Activated CD4-positive, alpha-beta T cell treated with anti-CD3 and anti-CD28 coated beads for 1 hour (primary cell): Measurements from ENCODE around the gene USP9Y.

ENCODE experiments used
- DNase-seq: peaks from one replicate; pipeline ENCODE4 v3.0.0-alpha.2; 2020

The USP9Y gene

DNA sequence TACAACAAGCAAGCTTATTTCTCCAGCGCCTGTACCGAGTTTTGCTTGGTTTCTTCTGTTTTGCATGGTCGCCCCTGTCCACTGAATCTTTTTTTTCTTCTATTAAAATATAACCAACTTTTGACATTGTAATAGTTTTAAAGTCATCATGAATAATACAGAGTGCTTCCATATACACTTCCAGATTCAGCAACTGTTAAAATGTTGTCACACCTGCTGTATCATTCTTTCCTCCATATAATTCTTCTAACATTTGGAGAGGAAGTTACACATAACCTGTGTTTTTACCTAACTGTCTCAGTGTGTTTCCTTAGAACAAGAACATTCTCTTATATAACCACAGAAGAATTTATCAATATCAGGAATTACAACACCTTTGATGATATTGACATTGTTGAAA is 83.5 kb downstream of the USP9Y start:
- no peak for DNase-seq

DNA sequence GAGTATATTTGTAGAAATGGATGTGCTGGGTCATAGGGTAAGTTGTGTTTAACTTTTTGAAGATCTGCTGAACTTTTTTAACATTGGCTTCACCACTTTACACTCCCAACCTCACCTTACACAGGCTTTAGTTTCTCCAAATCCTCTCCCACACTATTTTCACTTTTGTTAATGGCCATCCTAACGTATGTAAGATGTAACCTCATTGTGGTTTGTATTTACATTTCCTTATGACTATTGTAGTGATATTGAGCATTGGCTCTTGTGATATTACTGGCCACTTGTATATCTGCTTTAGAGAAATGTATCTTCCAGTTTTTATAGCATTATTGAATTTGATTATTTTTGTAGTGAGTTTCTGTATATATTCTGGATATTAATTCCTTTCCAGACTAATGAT is 93.0 kb downstream of the USP9Y start:
- DNase-seq = no peak

DNA sequence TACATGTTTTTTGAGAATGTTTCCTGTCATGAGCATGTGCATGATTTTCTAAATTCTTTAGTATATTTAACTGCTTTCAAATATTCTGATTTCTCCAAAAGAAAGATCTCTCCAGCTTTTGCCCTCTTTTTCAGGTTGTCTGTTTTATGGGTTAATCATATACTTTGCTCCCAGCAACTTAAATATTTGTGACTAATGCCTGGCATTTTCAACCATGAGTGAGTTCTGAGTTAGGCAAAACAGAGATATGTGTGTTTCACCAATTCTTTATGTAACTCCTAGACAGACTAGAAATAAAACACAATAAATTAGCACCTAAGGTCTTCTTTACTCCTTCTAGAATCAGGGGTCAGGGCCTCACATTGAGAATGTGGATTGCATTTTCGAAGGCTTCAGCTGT is 107.0 kb downstream of the USP9Y start:
- DNase-seq = no peak

DNA sequence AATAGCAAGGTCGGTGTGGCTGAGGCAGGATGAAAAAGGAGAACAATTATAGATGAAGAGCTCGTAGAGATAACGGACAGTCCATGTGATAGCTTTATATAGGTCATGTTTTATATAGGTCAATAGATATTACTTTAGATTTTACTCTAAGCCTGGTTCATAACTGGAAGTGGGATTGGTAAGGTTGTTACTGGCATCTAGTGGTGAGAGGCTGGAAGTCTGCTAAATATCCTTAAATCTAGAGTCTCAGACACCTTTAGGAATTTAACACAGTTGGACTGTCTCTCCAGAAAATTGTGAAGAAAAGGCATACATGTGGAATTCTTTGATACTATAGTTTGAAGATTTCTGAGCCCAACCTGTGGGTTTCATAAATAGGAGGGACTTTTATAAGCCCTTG is 108.0 kb downstream of the USP9Y start:
- DNase-seq = no peak

DNA sequence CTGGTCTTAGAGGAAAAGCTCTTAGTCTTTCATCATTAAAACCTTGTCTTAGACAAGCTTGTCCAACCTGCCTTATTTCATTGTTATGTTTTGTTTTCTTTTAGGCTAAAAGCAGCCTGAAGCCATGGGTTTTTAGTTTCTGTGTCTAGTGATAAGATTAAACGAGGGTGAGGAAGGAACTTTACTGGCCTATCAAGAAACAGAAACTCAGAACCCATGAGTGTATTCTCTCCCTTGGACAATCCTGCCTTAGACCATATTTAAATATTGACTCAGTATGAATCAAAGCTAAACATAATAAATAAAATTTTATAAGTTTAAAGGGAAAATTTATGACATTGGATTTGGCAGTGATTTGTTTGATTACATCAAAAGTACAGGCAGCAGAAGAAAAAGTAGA is 122.4 kb downstream of the USP9Y start:
- no peak for DNase-seq

DNA sequence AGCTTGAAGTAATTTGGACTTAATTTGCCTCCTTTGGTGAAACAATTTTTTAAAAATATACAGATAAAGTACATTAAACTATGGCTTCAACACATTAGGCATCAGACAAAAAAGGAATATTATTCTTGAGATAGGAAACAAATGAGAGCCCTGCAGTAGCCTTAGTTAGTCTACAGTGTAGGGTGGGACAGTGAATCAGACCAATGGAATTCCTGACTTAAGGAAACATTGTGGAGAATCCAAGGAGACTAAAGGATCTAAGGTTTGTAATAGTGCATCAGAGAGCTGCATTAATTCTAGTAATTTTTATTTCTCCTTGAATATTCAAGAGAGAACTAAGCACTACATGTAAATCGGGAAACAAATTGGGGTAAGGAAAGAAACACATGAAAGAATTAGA is 125.8 kb downstream of the USP9Y start:
- no peak for DNase-seq

DNA sequence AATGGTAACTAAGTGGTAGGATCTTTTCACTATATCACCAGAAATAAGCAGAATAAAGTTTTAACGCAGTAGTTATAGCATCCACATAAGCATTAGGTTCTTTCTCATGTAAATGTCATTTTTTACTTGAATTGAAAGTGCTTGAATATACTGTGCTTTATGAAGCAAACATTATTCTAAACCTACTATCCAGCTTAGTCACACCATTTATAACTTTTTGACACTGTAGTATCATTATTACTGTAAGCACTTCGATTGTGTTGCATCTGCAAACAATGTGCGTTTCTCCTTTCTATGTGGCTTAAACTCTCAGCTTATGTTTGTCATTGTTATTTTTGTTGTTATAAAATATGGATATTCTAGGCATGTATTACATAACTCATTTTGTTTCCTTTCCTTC is 132.3 kb downstream of the USP9Y start:
- no peak for DNase-seq

DNA sequence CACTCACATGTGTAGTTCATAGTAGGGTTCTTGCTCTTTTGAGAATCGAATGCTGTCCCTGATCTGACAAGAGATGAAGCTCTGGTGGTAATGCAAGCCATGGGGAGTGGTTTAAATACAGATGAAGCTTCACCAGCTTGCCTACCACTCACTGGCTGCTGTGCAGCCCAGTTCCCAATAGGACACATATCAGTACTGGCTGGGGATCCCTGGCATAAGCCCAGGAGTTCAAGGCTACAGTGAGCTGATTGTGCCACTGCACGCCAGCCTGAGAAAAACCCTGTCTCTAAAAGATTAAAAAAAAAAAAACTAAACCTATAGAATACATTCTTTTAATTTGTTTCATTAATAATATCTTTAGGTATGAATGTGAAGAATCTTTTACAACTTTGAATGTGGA is 136.5 kb downstream of the USP9Y start:
- no peak for DNase-seq

DNA sequence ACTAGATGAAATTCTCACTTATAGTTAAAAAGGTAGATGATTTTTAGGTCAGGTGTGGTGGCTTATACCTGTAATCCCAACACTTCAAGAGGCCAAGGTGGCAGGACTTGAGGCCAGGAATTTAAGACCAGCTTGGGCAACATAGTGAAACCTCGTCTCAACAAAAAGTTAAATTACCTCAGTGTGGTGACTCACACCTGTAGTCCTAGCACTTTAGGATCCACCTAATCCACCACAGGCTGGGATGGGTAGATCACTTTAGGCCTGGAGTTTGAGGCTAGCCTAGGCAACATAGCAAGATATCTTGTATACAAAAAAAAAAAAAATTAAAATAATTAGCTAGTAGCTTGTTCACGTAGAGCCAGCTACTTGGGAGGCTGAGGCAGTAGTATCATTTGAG is 140.3 kb downstream of the USP9Y start:
- DNase-seq = no peak

DNA sequence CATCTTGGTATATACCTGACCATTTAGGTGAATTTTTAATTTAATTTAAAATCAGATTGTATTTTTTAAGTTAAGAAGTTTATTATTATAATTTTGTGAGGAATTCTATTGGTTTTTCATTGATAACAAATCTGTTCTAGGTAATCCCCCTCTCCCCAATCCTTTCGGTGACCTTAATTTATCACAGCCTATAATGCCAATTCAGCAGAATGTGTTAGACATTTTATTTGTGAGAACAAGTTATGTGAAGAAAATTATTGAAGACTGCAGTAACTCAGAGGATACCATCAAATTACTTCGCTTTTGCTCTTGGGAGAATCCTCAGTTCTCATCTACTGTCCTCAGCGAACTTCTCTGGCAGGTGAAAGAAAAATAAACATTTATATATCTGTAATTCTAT is 145.8 kb downstream of the USP9Y start:
- DNase-seq = no peak

DNA sequence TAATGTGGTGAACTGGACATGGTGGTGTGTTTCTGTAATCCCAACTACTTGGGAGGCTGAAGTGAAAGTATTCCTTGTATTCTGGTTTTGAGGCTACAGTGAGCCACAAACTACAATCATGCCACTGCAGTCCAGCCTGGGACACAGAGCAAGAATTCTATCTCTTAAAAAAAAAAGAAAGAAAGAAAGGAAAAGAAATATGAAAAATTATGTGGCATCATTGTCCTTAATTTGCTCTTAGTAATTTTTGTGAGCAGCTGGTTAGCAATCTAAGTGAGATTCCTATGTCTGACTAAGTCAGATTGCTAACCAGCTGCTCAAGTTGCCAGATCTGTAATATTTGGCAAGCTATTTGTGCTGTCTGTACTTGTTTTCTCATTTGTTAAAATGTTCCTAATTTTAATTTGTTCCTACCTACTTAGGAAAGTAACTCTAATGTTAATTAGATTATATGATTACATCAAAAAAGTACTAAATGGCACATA is 154.8 kb downstream of the USP9Y start:
- no peak for DNase-seq

DNA sequence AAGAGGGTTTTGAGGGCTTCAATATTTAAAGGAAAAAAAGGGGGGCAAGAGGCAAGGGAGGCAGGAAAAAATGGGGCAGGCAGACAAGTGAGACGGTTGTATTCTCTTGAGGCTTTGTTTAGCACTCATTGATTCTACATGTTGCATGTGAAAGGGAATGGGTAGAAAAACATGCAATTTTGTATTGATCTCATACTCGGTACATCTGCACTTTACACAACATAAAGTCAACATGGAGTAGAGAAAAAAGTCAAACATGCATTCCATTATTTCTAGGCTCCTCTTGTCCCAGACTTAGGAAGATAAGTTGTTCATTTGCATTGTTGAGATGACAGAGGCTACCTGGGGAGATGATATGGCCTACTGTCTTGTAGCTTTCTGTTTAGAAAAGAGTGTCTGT is 166.9 kb downstream of the USP9Y start:
- no peak for DNase-seq

DNA sequence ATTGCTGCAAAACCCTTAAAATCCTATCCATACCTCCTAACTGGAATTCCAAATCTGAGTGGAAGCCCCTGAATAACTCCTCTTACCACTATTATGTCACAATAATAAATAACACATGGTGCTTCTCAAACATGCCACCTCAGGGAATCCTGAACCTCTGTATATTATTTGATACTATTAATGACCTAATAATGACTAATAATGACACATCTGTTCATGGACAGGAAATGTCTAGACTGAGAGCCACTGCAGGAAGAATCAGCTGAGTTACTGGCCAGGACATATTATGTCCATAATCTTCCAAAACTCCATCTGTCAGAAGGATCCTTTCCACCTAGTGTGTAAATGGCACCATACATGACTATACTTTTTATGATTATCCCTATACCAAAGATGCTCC is 195.9 kb downstream of the USP9Y start:
- no peak for DNase-seq

DNA sequence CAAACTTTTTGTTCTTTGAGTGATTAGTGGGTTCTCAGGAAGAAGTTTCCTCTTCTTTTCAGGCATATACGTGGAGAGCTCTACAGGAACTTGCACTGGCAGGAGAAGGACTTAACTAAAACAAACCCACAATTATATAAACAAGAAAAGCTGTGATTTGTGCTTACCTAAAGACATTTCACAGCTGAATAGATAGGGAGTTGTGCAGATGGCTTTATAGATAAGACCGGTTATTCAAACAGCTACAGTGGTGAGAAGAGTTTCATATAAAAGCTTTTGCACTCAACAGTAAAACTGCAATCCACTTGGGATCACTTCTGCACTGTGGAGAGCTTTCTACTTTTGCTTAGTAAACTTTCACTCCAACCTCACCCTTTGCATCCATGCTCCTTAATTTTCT is 197.6 kb downstream of the USP9Y start:
- DNase-seq = no peak

DNA sequence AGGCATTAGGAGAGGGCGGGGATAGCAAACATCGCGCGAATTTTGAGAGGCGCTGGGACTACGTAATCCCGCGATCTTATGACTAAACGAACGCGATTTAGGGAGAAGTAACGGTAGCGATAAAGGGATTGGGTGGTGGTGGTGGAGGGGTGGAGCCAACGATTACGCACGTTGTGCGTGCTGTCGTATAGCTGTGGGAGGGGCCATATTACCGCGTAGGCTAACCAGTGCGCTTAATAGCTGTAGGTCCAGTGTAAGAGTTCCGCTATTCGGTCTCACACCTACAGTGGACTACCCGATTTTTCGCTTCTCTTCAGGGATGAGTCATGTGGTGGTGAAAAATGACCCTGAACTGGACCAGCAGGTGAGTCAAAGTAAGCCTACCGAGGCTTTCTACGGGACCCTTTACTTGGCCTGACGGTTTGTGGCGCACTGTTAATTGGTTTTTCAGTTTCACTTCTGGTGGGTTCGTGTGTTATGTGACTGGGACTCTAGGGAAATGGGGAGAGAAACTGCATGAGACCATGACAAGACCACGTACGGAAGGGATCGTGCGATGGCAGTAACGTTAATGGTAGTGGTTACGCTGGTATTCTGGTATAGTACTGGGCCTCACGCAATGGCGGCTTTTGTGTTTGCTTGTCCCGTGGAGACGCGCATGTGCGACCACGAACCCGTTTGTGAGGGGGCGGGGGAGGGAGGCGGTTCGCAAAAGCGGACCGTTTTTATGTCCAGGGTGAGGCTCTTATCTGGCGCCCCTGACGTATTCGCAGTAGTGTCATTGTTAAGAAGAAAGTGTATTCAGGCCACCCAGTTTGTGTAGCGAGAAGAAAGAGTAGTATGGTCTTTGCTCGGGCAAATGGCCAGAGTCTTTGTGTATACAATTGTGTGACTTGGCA is 203.8 kb downstream of the USP9Y start, which contains the start of gene DDX3Y:
Gene DDX3Y (plus strand): TSS at position 251 of the 899 bp plus-strand sequence. CDS start 69 bp downstream, at position 320.
- DNase-seq = peak; percentile 74

DNA sequence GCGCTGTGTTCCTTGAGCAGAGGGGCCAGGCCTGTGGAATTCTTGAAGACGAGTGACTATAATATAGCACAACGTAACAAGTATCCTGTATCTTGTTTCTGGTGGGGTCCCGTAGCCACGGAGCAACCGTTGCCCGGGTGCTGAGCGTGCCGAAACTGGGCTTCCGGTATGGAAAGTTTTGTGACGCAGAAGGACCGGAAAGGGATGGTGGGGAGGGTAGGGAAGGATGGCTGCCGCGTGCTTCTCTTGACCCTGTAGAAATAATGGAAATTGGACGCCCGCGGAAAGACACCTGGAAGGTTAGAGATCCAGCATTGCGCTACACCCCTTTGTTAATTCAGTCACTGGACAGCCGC is 204.5 kb downstream of the USP9Y start:
- DNase-seq = peak; percentile 61

DNA sequence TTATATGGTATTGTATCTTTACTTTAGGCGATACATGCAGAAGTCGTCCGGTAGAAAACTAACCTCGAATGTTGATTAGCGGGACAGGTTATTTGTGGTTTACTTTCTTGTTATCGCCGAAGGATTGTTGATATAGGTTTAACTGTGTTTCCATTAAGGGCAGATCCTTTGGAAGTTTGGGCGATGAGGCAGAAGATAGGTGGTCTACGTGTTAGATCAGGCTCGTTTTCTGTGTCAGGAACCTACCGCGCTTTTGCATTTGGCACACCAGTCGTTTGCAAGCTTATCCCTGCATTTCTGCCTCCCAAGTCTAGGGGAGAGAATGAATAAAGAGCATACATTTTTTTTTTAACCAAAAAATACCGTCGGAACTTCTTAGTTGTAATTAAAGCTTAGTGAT is 204.9 kb downstream of the USP9Y start:
- DNase-seq = no peak
